Prostate gland (tissue), 2 donors: ENCODE data around the gene PLEKHA3.

Experiments used
- POLR2A ChIP-seq: fragments of 450-650 bp; IDR thresholded peaks from one replicate; pipeline ENCODE4 v1.6.1; 2016; ENCODE audit warnings: antibody characterized with exemption, mild to moderate bottlenecking
- POLR2AphosphoS5 ChIP-seq: sonication (generic); formaldehyde crosslinking; IDR thresholded peaks from one replicate; pipeline ENCODE4 v1.6.1; 2017; ENCODE audit warnings: antibody characterized with exemption
- TF ChIP-seq, protein P1 (sequence below), 4 experiments: fragments of 200-600 bp in 2 of 4; fragments of 450-650 bp in 2 of 4; sonication (generic) in 2 of 4; IDR thresholded peaks; 1 replicate in 3 of 4; 2 replicates in 1 of 4; pipeline ENCODE4 v1.5.1; 2016 to 2019; ENCODE audit warnings: antibody characterized with exemption in 4 of 4, mild to moderate bottlenecking in 2 of 4, moderate library complexity in 2 of 4

DNA sequence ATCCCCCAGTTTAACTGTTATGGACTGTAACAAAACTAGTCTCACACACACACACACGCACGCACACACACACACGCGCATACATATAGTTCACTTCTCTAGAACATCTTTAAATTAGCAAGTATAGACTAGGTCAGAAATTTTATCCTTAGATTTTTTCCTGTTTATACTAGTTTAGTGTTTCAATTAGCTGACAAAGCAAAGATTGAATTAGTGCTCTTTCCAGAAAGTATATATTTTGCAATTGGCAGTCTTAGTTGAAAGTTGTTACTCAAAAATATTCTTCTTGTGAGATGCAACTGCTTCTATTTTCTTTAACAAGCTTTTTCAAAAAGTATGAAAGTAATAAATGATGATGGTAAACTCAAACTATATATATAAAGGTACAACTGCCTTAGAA lies 22.5 kb downstream of the PLEKHA3 start:
- TF ChIP-seq, protein P1, sequence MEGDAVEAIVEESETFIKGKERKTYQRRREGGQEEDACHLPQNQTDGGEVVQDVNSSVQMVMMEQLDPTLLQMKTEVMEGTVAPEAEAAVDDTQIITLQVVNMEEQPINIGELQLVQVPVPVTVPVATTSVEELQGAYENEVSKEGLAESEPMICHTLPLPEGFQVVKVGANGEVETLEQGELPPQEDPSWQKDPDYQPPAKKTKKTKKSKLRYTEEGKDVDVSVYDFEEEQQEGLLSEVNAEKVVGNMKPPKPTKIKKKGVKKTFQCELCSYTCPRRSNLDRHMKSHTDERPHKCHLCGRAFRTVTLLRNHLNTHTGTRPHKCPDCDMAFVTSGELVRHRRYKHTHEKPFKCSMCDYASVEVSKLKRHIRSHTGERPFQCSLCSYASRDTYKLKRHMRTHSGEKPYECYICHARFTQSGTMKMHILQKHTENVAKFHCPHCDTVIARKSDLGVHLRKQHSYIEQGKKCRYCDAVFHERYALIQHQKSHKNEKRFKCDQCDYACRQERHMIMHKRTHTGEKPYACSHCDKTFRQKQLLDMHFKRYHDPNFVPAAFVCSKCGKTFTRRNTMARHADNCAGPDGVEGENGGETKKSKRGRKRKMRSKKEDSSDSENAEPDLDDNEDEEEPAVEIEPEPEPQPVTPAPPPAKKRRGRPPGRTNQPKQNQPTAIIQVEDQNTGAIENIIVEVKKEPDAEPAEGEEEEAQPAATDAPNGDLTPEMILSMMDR (IDR thresholded peaks at IDR 0.05) = no peak
- TF ChIP-seq POLR2AphosphoS5 (no peak), POLR2A (no peak)
